Inferior parietal cortex (tissue), 1 donor: ENCODE results near the gene OGA.

Experiments
- DNase-seq: peaks from one replicate; pipeline ENCODE4 v3.0.0-alpha.2; 2016; ENCODE audit errors: extremely low spot score

The OGA gene

DNA sequence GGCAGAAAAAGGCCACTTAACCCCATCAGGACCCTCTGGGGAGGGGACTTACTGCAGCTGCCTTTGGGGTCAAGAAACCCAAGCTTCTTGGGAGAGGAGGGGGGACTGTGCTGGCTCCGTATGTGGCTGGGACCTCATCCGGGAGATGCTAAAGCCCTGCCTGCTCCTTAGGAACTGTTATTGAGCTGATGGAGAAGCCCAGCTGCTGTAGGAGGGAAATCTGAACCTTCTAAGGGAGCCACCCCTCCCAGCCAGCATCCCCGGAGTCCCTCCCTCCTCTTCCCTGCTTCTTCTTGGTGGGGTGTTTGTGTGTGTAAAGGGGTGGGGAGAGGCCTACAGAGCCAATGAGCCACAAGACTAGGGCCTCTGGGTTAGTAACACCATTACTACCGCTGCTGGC lies 17.1 kb upstream of the OGA start:
- no peak for DNase-seq

GRCh38 chr10:101834341-101834740 lies 16.1 kb upstream of the OGA start:
- no peak for DNase-seq

- DNase-seq, result no peak
Observed at GRCh38 chr10:101833466-101833865, 15.2 kb upstream of the OGA start.

DNA sequence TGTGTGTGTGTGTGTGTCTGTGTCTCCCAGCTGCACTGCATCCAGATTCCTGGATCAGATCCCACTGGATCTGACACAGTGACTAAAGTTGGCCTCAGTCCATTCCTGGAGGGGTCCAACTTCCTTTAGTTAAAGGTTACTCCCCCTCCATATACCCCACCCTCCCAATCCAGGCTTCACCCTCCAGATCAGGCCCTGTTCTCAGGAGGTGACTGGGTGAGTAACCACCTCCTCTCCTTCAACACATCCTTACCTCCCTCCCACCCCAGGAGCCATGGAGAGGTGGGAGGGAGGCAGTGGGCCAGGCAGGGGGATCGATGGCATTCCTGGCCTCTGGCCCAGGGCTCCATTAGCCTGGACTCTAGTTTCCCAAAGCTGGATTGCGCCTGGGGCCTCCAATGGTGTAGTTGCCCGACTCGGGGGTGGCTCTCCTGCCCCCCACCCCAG lies 14.1 kb upstream of the OGA start:
- no peak for DNase-seq

DNA sequence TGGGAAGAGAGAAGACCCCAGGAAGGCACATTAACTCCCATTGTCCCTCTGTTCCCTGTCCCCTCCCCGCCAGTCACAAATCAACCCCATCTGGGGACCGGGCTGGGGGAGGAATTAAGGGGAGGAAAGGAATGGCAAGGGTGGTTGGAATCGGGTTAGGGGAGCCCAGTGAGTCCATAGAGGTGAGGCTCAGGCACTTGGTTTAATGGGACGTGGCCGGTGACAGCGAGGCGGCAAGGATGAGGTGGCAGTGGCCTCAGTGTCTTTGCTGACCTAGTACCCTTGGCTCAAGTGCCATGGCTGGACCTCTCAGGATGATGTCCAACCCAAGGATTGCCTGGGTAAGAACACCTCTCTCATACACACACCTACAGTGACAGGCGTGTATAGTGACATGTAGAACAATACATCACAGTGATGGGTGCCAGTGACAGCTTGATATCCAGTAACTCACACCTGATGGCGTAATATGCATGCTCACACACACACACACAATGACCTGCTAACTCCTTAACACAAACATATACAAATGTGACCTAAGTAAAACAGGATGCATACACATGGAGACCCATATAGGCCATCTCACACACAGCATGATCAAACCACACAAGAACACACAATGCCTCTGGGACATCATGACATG lies 13.0 kb upstream of the OGA start:
- no peak for DNase-seq

DNA sequence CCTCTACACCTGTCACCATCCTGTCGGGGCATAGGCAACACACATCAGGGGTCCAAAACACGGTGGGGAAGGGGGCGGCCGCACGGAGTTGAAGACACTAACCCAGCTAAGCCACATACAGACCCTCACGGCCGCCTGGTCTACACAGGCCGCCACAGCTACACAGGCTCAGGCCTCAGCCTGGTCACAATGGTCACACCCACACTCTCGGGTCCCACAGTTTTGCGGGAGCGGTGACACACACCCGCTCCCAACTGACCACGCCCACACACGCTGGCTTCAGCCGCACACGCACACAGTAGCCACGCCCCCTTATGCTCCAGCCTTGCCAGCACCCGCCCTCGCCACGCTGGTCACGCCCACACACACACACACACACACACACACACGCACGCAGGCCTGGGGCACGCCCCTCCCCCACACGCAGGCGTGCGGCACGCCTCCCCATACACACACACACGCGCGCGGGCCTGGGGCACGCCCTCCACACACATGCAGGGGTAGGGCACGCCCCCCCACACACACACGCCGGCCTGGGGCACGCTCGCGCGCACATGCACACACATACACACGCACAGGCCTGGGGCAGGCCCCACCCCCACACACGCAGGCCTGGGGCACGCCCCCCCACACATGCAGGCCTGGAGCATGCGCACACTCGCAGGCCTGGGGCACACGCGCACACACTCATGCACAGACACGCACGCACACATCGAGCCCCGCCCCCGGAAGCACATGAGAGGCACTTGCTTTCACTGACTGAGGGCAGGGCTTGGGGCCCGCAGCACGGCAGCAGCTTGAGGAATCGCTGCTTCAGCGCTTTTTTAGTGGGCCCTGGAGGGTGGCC lies 12.3 kb upstream of the OGA start:
- no peak for DNase-seq

GRCh38 chr10:101829561-101830315 lies 11.5 kb upstream of the OGA start:
- DNase-seq, result no peak

- DNase-seq, result no peak
Observed at GRCh38 chr10:101828766-101829551, 10.7 kb upstream of the OGA start.

DNA sequence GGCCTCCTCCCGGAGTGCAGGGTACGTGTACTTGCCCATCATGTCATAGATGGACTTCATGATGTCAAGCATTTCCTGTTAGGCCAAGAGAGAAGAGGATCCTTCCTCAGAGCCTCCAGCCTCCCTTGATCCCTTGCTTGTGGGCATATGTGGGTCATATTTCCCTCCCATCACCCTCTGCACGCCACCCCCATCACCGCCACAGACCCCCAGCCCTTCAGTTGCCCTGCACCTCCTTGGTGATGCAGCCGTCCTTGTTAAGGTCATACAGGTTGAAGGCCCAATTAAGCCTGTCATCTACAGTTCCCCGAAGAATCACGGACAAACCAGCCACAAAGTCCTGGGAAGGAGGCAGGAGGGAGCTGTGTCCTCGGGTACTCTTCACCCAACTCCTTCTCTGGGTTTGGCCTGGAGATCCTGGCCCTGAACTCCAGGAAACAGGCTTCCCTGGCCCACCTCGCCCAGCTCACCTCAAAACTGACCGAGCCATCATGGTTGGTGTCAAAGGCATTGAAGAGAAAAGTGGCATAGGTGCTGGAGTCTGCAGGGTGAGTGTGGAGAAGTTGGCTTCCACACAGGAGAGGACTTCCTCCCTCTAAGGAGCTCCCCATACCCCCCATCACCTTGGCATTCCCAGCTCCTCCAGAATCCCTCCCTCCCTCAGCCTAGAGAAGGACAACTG lies 9.8 kb upstream of the OGA start:
- DNase-seq, result no peak

- no peak for DNase-seq
Observed at GRCh38 chr10:101826852-101827434, 8.7 kb upstream of the OGA start.

DNA sequence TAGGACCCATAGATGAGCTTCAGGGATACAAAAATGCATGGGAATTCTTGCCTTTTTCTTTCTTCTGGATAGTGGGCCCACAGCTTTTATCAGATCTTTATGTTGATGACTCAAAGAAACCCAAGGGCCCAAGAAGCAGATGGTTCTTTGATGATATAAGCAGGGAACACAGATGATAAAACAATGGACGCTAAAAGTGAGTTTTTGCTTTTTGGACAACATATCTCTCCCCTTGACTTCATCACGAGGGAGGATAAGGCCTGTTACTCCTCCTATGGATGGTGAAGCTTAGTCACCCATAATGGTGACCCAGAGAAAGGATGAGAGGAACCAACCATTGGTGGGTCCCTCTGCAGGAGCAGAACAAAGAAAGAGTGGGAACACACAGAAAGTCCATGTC lies 6.5 kb upstream of the OGA start:
- DNase-seq, result no peak

- no peak for DNase-seq
Observed at GRCh38 chr10:101818872-101819633, 809 bp upstream of the OGA start.

GRCh38 chr10:101817337-101818118 lies 716 bp downstream of the OGA start:
- DNase-seq, result peak; percentile 66

GRCh38 chr10:101816913-101817336 lies 1.3 kb downstream of the OGA start:
- DNase-seq, result no peak

- DNase-seq, result no peak
Observed at GRCh38 chr10:101816376-101816775, 1.9 kb downstream of the OGA start.

DNA sequence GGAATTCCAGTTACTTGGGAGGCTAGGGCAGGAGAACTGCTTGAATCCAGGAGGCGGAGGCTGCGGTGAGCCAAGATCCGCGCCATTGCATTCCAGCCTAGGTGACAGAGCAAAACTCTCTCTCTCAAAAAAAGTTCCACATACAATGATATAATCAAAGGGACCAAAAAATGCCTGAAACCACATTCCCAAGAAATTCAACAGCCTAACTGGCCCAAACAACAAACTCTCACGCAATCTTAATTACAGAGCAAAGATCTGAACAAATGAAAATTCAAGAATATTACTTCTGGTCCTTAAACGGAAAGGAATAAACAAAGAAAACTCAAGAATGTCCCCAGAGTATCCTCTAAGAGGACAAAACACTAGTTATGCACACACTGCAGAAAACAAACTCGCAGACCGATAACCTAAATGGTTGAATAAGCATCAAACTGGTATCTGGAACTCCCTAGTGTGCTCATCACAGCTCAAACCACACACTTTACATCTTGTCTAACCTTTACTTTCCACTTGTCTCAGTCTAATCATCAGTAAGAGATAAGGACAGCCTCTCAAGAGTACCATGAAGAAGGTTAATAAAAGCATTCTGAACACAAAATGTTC lies 3.7 kb downstream of the OGA start:
- no peak for DNase-seq

DNA sequence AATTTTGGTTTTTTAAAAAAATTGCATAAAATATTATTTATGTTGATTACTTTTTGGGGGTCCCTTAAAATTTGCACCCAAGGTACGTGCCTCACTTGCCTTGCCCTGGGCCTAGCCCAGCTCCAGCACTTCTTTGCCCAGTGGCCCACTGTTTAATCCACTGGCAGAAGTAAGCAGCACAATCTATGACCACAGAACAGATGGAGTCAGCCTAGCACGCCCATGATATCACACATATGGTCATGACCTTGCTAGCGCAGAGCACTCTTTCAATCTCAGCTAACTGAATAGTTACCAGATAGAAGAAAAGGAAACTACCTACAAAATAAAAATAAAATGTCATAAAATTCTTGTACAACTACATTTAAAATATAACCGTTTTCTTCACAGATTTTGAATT lies 5.6 kb downstream of the OGA start:
- no peak for DNase-seq

GRCh38 chr10:101807158-101807557 lies 11.1 kb downstream of the OGA start:
- peak; percentile 37 for DNase-seq

DNA sequence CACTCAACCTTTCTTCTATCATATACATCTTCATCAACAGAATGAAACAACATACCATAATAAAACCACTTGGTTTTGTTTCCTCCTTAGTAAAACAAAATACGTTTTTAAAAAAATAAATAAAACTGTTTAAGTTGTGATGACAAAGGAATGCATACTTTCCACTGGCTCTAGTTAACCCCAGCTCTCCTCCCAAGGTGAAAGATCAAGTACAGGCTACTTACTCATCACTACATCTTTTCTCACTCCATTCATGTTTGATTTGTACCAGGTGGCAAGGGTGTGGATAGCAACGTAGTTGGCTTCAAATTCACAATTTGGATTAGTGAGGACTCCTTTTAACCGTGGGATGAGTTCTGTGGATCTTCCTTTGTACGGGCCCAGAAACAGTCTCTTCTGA lies 14.7 kb downstream of the OGA start:
- no peak for DNase-seq
